HEK293 (cell line): ENCODE data around the gene TOMM70.

Experiments used
- BCL11B ChIP-seq: fragments of 450-650 bp; formaldehyde crosslinking; IDR thresholded peaks from 2 replicates; pipeline ENCODE4 v1.5.1; 2016; ENCODE audit warnings: low read depth, missing biosample characterization, missing genetic modification characterization
- CTCF ChIP-seq: fragments of 450-650 bp; formaldehyde crosslinking; IDR thresholded peaks from 2 replicates; pipeline ENCODE4 v1.5.1; 2016; ENCODE audit warnings: missing biosample characterization, missing genetic modification characterization
- FEZF1 ChIP-seq: fragments of 450-650 bp; formaldehyde crosslinking; IDR thresholded peaks from 2 replicates; pipeline ENCODE4 v1.5.1; 2016; ENCODE audit warnings: missing biosample characterization, missing genetic modification characterization
- MEIS1 ChIP-seq: sonication (generic); formaldehyde crosslinking; IDR thresholded peaks from 2 replicates; pipeline ENCODE4 v1.8.1; 2022; ENCODE audit warnings: missing genetic modification reagents, mild to moderate bottlenecking, borderline replicate concordance
- WT1 ChIP-seq: fragments of 450-650 bp; formaldehyde crosslinking; IDR thresholded peaks from 2 replicates; pipeline ENCODE4 v1.5.1; 2016; ENCODE audit warnings: missing biosample characterization, missing genetic modification characterization
- ZFP3 ChIP-seq: fragments of 450-650 bp; formaldehyde crosslinking; IDR thresholded peaks from 2 replicates; pipeline ENCODE4 v1.5.1; 2016; ENCODE audit warnings: low read depth, missing biosample characterization, missing genetic modification characterization
- ZNF132 ChIP-seq: fragments of 450-650 bp; formaldehyde crosslinking; IDR thresholded peaks from 2 replicates; pipeline ENCODE4 v1.5.1; 2017; ENCODE audit warnings: missing biosample characterization, missing genetic modification characterization, borderline replicate concordance
- ZNF133 ChIP-seq: fragments of 450-650 bp; formaldehyde crosslinking; IDR thresholded peaks from 2 replicates; pipeline ENCODE4 v1.5.1; 2016; ENCODE audit warnings: missing biosample characterization, missing genetic modification characterization
- ZNF140 ChIP-seq: fragments of 450-650 bp; formaldehyde crosslinking; IDR thresholded peaks from 2 replicates; pipeline ENCODE4 v1.5.1; 2016; ENCODE audit warnings: missing biosample characterization, missing genetic modification characterization
- ZNF19 ChIP-seq: fragments of 450-650 bp; formaldehyde crosslinking; IDR thresholded peaks from 2 replicates; pipeline ENCODE4; 2016; ENCODE audit warnings: missing biosample characterization, missing genetic modification characterization, low read depth
- ZNF324 ChIP-seq: fragments of 450-650 bp; formaldehyde crosslinking; IDR thresholded peaks from 2 replicates; pipeline ENCODE4 v1.5.1; 2016; ENCODE audit warnings: missing biosample characterization, missing genetic modification characterization
- ZNF341 ChIP-seq: fragments of 450-650 bp; formaldehyde crosslinking; IDR thresholded peaks from 2 replicates; pipeline ENCODE4; 2016; ENCODE audit warnings: low read depth, missing biosample characterization, missing genetic modification characterization
- ZNF670 ChIP-seq: fragments of 450-650 bp; formaldehyde crosslinking; IDR thresholded peaks from 2 replicates; pipeline ENCODE4 v1.5.1; 2016; ENCODE audit warnings: missing biosample characterization, missing genetic modification characterization, low read depth
- ZNF785 ChIP-seq: fragments of 450-650 bp; formaldehyde crosslinking; IDR thresholded peaks from 2 replicates; pipeline ENCODE4 v1.5.1; 2016; ENCODE audit warnings: missing biosample characterization, missing genetic modification characterization
- ZSCAN30 ChIP-seq: fragments of 450-650 bp; IDR thresholded peaks from 2 replicates; pipeline ENCODE4 v1.5.1; 2018; ENCODE audit warnings: missing biosample characterization, mild to moderate bottlenecking, missing genetic modification characterization, moderate library complexity
- TF ChIP-seq, protein P1 (sequence below): sonication (generic); formaldehyde crosslinking; IDR thresholded peaks from 2 replicates; pipeline ENCODE4 v1.8.1; 2022; ENCODE audit warnings: mild to moderate bottlenecking, moderate library complexity, missing genetic modification reagents
- TF ChIP-seq, protein P2 (sequence below): fragments of 450-650 bp; formaldehyde crosslinking; conservative IDR thresholded peaks from 2 replicates; pipeline ENCODE4 v1.5.1; 2016; ENCODE audit warnings: low read depth, missing biosample characterization, missing genetic modification characterization
- TF ChIP-seq, protein P3 (sequence below): fragments of 450-650 bp; formaldehyde crosslinking; IDR thresholded peaks from 2 replicates; pipeline ENCODE4 v1.5.1; 2016; ENCODE audit warnings: missing biosample characterization, missing genetic modification characterization
- TF ChIP-seq, protein P4 (sequence below): fragments of 450-650 bp; formaldehyde crosslinking; IDR thresholded peaks from 2 replicates; pipeline ENCODE4 v1.5.0; 2017; ENCODE audit warnings: missing biosample characterization, missing genetic modification characterization, borderline replicate concordance
- TF ChIP-seq, protein P5 (sequence below): fragments of 450-650 bp; formaldehyde crosslinking; IDR thresholded peaks from 2 replicates; pipeline ENCODE4 v1.5.1; 2017; ENCODE audit warnings: missing biosample characterization, missing genetic modification characterization

The TOMM70 gene

GRCh38 chr3:100403362-100404249, 2.7 kb upstream of the TOMM70 start (continued):
- TF ChIP-seq, protein P1, sequence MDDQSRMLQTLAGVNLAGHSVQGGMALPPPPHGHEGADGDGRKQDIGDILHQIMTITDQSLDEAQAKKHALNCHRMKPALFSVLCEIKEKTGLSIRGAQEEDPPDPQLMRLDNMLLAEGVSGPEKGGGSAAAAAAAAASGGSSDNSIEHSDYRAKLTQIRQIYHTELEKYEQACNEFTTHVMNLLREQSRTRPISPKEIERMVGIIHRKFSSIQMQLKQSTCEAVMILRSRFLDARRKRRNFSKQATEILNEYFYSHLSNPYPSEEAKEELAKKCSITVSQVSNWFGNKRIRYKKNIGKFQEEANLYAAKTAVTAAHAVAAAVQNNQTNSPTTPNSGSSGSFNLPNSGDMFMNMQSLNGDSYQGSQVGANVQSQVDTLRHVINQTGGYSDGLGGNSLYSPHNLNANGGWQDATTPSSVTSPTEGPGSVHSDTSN (CRISPR knock-in tag) = no peak
- no peak for TF ChIP-seq ZNF341 (tag by site-specific recombination)
- TF ChIP-seq ZNF132 (tag by site-specific recombination) = no peak
- peak; percentile 56; the same call in 1 of the 2 replicates for TF ChIP-seq CTCF (tag by site-specific recombination)
- no peak for TF ChIP-seq ZSCAN30 (tag by site-specific recombination)
- TF ChIP-seq ZNF140 = peak; percentile 58; the same call in 1 of the 2 replicates
- TF ChIP-seq, protein P2, sequence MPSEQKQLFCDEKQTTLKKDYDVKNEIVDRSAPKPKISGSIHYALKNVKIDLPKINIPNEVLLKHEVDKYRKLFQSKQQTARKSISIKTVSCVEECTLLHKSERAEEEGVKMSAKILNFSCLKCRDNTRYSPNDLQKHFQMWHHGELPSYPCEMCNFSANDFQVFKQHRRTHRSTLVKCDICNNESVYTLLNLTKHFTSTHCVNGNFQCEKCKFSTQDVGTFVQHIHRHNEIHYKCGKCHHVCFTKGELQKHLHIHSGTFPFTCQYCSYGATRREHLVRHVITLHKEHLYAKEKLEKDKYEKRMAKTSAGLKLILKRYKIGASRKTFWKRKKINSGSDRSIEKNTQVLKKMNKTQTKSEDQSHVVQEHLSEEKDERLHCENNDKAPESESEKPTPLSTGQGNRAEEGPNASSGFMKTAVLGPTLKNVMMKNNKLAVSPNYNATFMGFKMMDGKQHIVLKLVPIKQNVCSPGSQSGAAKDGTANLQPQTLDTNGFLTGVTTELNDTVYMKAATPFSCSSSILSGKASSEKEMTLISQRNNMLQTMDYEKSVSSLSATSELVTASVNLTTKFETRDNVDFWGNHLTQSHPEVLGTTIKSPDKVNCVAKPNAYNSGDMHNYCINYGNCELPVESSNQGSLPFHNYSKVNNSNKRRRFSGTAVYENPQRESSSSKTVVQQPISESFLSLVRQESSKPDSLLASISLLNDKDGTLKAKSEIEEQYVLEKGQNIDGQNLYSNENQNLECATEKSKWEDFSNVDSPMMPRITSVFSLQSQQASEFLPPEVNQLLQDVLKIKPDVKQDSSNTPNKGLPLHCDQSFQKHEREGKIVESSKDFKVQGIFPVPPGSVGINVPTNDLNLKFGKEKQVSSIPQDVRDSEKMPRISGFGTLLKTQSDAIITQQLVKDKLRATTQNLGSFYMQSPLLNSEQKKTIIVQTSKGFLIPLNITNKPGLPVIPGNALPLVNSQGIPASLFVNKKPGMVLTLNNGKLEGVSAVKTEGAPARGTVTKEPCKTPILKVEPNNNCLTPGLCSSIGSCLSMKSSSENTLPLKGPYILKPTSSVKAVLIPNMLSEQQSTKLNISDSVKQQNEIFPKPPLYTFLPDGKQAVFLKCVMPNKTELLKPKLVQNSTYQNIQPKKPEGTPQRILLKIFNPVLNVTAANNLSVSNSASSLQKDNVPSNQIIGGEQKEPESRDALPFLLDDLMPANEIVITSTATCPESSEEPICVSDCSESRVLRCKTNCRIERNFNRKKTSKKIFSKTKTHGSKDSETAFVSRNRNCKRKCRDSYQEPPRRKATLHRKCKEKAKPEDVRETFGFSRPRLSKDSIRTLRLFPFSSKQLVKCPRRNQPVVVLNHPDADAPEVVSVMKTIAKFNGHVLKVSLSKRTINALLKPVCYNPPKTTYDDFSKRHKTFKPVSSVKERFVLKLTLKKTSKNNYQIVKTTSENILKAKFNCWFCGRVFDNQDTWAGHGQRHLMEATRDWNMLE (tag by site-specific recombination) = no peak
- TF ChIP-seq ZNF133 (tag by site-specific recombination) = no peak
- TF ChIP-seq ZNF324 (tag by site-specific recombination) = no peak
- TF ChIP-seq ZNF19 (tag by site-specific recombination) = no peak
- TF ChIP-seq MEIS1 (CRISPR knock-in tag) = no peak
- no peak for TF ChIP-seq BCL11B
- TF ChIP-seq, protein P3, sequence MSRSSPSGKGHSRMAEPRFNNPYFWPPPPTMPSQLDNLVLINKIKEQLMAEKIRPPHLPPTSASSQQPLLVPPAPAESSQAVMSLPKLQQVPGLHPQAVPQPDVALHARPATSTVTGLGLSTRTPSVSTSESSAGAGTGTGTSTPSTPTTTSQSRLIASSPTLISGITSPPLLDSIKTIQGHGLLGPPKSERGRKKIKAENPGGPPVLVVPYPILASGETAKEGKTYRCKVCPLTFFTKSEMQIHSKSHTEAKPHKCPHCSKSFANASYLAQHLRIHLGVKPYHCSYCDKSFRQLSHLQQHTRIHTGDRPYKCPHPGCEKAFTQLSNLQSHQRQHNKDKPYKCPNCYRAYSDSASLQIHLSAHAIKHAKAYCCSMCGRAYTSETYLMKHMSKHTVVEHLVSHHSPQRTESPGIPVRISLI (tag by site-specific recombination) = peak; percentile 88; the same call in 1 of the 2 replicates
- no peak for TF ChIP-seq ZNF670 (tag by site-specific recombination)
- TF ChIP-seq ZNF785 (tag by site-specific recombination) = no peak
- TF ChIP-seq FEZF1 (tag by site-specific recombination) = peak; percentile 52
- no peak for TF ChIP-seq ZFP3
- TF ChIP-seq, protein P4, sequence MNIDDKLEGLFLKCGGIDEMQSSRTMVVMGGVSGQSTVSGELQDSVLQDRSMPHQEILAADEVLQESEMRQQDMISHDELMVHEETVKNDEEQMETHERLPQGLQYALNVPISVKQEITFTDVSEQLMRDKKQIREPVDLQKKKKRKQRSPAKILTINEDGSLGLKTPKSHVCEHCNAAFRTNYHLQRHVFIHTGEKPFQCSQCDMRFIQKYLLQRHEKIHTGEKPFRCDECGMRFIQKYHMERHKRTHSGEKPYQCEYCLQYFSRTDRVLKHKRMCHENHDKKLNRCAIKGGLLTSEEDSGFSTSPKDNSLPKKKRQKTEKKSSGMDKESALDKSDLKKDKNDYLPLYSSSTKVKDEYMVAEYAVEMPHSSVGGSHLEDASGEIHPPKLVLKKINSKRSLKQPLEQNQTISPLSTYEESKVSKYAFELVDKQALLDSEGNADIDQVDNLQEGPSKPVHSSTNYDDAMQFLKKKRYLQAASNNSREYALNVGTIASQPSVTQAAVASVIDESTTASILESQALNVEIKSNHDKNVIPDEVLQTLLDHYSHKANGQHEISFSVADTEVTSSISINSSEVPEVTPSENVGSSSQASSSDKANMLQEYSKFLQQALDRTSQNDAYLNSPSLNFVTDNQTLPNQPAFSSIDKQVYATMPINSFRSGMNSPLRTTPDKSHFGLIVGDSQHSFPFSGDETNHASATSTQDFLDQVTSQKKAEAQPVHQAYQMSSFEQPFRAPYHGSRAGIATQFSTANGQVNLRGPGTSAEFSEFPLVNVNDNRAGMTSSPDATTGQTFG (tag by site-specific recombination) = no peak
- no peak for TF ChIP-seq WT1 (tag by site-specific recombination)
- TF ChIP-seq, protein P5, sequence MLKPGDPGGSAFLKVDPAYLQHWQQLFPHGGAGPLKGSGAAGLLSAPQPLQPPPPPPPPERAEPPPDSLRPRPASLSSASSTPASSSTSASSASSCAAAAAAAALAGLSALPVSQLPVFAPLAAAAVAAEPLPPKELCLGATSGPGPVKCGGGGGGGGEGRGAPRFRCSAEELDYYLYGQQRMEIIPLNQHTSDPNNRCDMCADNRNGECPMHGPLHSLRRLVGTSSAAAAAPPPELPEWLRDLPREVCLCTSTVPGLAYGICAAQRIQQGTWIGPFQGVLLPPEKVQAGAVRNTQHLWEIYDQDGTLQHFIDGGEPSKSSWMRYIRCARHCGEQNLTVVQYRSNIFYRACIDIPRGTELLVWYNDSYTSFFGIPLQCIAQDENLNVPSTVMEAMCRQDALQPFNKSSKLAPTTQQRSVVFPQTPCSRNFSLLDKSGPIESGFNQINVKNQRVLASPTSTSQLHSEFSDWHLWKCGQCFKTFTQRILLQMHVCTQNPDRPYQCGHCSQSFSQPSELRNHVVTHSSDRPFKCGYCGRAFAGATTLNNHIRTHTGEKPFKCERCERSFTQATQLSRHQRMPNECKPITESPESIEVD (tag by site-specific recombination) = peak; percentile 59; the same call in 1 of the 2 replicates
